LNCAP (cell line): ENCODE results near the gene AGT.

Experiments
- CTCF ChIP-seq: fragments of 450-650 bp; IDR thresholded peaks from 2 replicates; pipeline ENCODE4 v1.5.1; 2017; ENCODE audit warnings: mild to moderate bottlenecking

Gene AGT

GRCh38 chr1:230708631-230709580 is 5.0 kb downstream of the AGT start:
- no peak for TF ChIP-seq CTCF

GRCh38 chr1:230707732-230708630 is 5.9 kb downstream of the AGT start:
- no peak for TF ChIP-seq CTCF

- TF ChIP-seq CTCF = no peak
These were observed 6.8 kb downstream of the AGT start for GRCh38 chr1:230706887-230707731.

GRCh38 chr1:230706020-230706699 is 7.8 kb downstream of the AGT start:
- TF ChIP-seq CTCF = no peak

- TF ChIP-seq CTCF = no peak
These were observed 8.5 kb downstream of the AGT start for GRCh38 chr1:230705289-230706019.

- TF ChIP-seq CTCF = no peak
These were observed 9.1 kb downstream of the AGT start for GRCh38 chr1:230704830-230705229.
